ENCODE data around the gene WDR91.

Gene WDR91

DNA sequence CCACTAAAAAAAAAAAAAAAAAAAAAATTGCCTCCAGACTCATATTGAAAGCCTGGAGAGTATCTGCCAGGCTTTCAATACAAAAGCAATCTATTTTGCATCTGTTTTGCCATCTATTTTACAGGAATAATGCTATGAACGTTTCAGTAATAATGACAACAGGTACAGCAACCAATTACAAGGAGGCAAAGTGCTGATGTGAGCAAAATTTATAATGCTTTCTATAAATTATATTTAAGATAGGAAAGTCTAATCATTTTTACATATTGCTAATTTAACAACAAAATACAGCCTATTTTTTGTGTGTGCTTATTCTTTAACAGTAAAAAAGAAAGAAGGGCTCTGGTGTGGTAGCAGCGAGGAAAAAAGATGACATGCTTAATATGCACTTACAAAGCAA is 10.0 kb downstream of the WDR91 start:
- TF ChIP-seq, protein P1, sequence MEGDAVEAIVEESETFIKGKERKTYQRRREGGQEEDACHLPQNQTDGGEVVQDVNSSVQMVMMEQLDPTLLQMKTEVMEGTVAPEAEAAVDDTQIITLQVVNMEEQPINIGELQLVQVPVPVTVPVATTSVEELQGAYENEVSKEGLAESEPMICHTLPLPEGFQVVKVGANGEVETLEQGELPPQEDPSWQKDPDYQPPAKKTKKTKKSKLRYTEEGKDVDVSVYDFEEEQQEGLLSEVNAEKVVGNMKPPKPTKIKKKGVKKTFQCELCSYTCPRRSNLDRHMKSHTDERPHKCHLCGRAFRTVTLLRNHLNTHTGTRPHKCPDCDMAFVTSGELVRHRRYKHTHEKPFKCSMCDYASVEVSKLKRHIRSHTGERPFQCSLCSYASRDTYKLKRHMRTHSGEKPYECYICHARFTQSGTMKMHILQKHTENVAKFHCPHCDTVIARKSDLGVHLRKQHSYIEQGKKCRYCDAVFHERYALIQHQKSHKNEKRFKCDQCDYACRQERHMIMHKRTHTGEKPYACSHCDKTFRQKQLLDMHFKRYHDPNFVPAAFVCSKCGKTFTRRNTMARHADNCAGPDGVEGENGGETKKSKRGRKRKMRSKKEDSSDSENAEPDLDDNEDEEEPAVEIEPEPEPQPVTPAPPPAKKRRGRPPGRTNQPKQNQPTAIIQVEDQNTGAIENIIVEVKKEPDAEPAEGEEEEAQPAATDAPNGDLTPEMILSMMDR (IDR thresholded peaks at IDR 0.05): no peak
- H3K36me3 ChIP-seq: peaks cover 93% of the 10 kb centered on the region
- H3K4me3 ChIP-seq (ENCODE audit: low read depth in 1 of 2, low read length in 1 of 2): no peak overlapping the region
- no peak overlapping the region for H3K27ac ChIP-seq
- H3K9me3 ChIP-seq: no peaks in the 10 kb centered on the region
- no peaks in the 10 kb centered on the region for H3K27me3 ChIP-seq
- no peaks in the 10 kb centered on the region for H3K4me1 ChIP-seq (ENCODE audit: control insufficient read depth in 1 of 2, insufficient read depth in 1 of 2, low read depth in 1 of 2, low read length in 1 of 2)

DNA sequence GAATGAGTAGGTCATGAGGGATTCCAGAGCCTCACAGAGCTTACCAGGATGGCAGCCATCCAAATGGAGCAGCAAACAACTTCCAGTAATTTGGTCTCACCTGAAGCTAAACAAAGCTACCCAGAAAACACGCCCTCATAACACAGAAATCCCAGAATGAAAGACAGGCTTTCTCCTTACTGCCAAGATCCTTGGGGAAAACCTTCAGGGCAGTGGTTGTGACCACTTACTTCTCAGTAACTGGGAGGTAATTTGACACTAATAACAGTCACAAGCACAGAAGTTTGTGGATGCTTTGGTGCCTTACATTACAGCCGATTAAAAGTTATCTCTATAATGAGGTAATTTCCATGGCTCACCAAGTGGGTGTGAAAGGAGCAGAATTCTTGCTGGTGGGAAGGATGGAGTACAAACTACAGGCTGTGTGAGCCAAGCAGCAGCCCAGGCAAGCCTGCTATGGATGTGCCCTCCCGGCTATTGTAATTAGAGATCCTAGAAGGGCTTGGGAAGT is 10.4 kb downstream of the WDR91 start:
- Histone ChIP-seq H3K36me3 (peaks cover 96% of the 10 kb centered on the region), H3K27me3 (no peaks in the 10 kb centered on the region), H3K4me1 (ENCODE audit: control insufficient read depth in 1 of 2, insufficient read depth in 1 of 2, low read depth in 1 of 2, low read length in 1 of 2) (no peaks in the 10 kb centered on the region), H3K4me3 (ENCODE audit: low read depth in 1 of 2, low read length in 1 of 2) (no peak overlapping the region), H3K9me3 (no peaks in the 10 kb centered on the region), H3K27ac (no peak overlapping the region)
- TF ChIP-seq, protein P1 (IDR thresholded peaks at IDR 0.05): no peak

DNA sequence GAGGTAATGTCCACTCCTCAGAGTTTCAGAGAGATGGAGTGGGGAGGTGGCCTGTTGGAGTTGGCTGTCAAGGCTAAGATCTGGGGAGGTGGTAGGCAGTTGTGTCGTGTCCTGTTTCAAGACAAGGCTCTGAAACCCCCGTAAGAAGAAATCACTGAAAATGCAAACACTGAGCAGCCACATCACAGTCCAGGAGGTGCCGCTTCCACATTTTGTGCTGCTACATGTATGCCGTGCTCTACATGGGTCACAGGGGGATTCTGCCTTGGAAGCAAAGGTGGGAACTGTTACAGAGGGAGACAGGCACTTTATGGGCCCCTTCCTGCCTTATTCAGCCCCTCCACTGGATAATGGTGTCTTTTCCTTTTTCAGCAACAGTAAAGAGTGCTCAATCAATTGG is 11.9 kb downstream of the WDR91 start:
- peaks cover 96% of the 10 kb centered on the region for H3K36me3 ChIP-seq
- H3K27ac ChIP-seq: no peak overlapping the region
- H3K4me1 ChIP-seq (ENCODE audit: control insufficient read depth in 1 of 2, insufficient read depth in 1 of 2, low read depth in 1 of 2, low read length in 1 of 2): no peaks in the 10 kb centered on the region
- no peak overlapping the region for H3K4me3 ChIP-seq (ENCODE audit: low read depth in 1 of 2, low read length in 1 of 2)
- TF ChIP-seq, protein P1 (IDR thresholded peaks at IDR 0.05): no peak
- H3K9me3 ChIP-seq: no peaks in the 10 kb centered on the region
- H3K27me3 ChIP-seq: no peaks in the 10 kb centered on the region

DNA sequence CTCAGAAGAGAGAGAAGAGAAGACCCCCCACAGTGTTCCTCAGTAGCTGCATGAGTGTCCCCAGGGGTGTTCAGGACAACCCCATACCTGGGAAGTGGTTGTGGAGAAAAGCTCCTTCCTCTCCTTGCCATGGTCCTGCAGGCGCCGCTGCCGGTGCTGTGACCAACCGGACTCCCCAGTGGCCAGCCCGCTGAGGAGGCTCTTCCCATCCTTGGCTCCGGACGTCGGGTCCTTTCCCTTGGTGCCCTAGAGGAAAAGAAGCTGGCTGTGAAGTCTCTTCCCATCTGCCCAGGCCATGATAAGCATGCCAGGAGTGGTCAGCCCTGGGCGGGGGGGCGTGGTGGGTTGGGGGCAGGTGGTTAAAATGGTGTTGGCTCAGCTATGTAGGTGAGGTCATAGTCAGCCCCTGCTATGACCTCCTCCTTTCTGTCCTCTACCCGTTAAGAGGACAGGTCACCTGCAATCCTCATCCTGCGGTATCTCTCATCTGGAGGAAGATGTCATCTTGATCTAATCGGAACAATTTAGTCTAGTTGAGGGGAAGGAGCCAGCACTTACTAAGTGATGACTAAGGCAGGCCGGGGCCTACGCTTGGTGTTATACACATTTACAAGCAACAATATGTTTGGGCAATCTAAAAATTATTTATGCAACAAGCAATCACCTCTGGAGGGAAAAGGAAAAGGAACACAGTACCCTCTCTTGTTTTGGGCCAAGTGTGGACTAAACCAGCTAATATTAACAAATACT is 13.2 kb downstream of the WDR91 start:
- Histone ChIP-seq H3K9me3 (no peaks in the 10 kb centered on the region), H3K4me3 (ENCODE audit: low read depth in 1 of 2, low read length in 1 of 2) (no peak overlapping the region), H3K36me3 (peaks cover 96% of the 10 kb centered on the region), H3K27ac (no peak overlapping the region), H3K27me3 (no peaks in the 10 kb centered on the region), H3K4me1 (ENCODE audit: control insufficient read depth in 1 of 2, insufficient read depth in 1 of 2, low read depth in 1 of 2, low read length in 1 of 2) (no peaks in the 10 kb centered on the region)
- TF ChIP-seq, protein P1 (IDR thresholded peaks at IDR 0.05): no peak

DNA sequence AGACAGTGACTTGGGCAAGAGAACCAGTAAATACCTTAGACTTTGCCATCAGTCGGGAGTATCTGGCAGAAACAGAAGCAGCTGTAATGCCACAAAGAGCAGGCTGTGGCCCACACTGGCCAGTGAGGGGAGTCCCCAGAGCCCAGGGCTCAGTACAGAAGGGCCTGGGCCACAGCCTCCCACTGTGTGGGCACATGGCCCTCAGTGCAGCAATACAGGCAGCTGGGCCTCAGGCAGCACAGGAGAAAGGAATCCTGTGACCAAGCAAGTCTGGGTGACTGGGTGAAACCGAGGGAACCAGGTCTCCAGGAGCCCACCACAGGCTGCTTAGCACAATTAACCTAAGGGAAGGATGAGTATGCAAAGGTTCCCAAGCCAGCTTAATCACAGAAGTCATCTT is 14.0 kb downstream of the WDR91 start:
- peaks cover 96% of the 10 kb centered on the region for H3K36me3 ChIP-seq
- TF ChIP-seq, protein P1 (IDR thresholded peaks at IDR 0.05): no peak
- no peaks in the 10 kb centered on the region for H3K9me3 ChIP-seq
- H3K27me3 ChIP-seq: no peaks in the 10 kb centered on the region
- H3K4me1 ChIP-seq (ENCODE audit: control insufficient read depth in 1 of 2, insufficient read depth in 1 of 2, low read depth in 1 of 2, low read length in 1 of 2): no peaks in the 10 kb centered on the region
- H3K4me3 ChIP-seq (ENCODE audit: low read depth in 1 of 2, low read length in 1 of 2): no peak overlapping the region
- H3K27ac ChIP-seq: no peak overlapping the region

Measured in neutrophil (primary cell).